HG03432 (cell line): ENCODE data around the gene CHST11.
A peak's percentile ranks its signal among the peaks of the same experiment; 100 is the strongest.

Source experiments
- ATAC-seq: cut with Tn5 transposase; IDR thresholded peaks from one replicate; pipeline ENCODE4 v1.9.1; 2021; ENCODE audit warnings: mild to moderate bottlenecking, moderate library complexity; ENCODE audit not compliant: unreplicated experiment

CHST11 gene

GRCh38 chr12:104427547-104427938 is 29.2 kb upstream of the CHST11 start:
- no peak for ATAC-seq

GRCh38 chr12:104433061-104433460 is 23.7 kb upstream of the CHST11 start:
- no peak for ATAC-seq

- no peak for ATAC-seq
Observed at GRCh38 chr12:104434129-104434528, 22.6 kb upstream of the CHST11 start.

- ATAC-seq = no peak
Observed at GRCh38 chr12:104435175-104435574, 21.6 kb upstream of the CHST11 start.

GRCh38 chr12:104435765-104436164 is 21.0 kb upstream of the CHST11 start:
- no peak for ATAC-seq

- no peak for ATAC-seq
Observed at GRCh38 chr12:104436790-104437189, 20.0 kb upstream of the CHST11 start.

- no peak for ATAC-seq
Observed at GRCh38 chr12:104438134-104438533, 18.6 kb upstream of the CHST11 start.

- ATAC-seq = no peak
Observed at GRCh38 chr12:104439137-104439536, 17.6 kb upstream of the CHST11 start.

GRCh38 chr12:104443008-104443407 is 13.7 kb upstream of the CHST11 start:
- ATAC-seq = no peak

- ATAC-seq = no peak
Observed at GRCh38 chr12:104446646-104447421, 9.9 kb upstream of the CHST11 start.

- no peak for ATAC-seq
Observed at GRCh38 chr12:104448031-104448430, 8.7 kb upstream of the CHST11 start.

- no peak for ATAC-seq
Observed at GRCh38 chr12:104448451-104448850, 8.3 kb upstream of the CHST11 start.

GRCh38 chr12:104450700-104451099 is 6.0 kb upstream of the CHST11 start:
- no peak for ATAC-seq

- ATAC-seq = no peak
Observed at GRCh38 chr12:104452087-104452486, 4.7 kb upstream of the CHST11 start.

GRCh38 chr12:104453133-104453532 is 3.6 kb upstream of the CHST11 start:
- no peak for ATAC-seq

- ATAC-seq = no peak
Observed at GRCh38 chr12:104454997-104455396, 1.8 kb upstream of the CHST11 start.

- no peak for ATAC-seq
Observed at GRCh38 chr12:104455578-104456416, 951 bp upstream of the CHST11 start.

- ATAC-seq = peak; percentile 36
Observed at GRCh38 chr12:104456950-104457745, 400 bp downstream of the CHST11 start.

- ATAC-seq = no peak
Observed at GRCh38 chr12:104457746-104458693, 1.3 kb downstream of the CHST11 start.

- no peak for ATAC-seq
Observed at GRCh38 chr12:104458694-104459367, 2.1 kb downstream of the CHST11 start.
